Measurements from ENCODE around the gene PRSS12.
A peak's percentile ranks its signal among the peaks of the same experiment; 100 is the strongest.

The PRSS12 gene

DNA sequence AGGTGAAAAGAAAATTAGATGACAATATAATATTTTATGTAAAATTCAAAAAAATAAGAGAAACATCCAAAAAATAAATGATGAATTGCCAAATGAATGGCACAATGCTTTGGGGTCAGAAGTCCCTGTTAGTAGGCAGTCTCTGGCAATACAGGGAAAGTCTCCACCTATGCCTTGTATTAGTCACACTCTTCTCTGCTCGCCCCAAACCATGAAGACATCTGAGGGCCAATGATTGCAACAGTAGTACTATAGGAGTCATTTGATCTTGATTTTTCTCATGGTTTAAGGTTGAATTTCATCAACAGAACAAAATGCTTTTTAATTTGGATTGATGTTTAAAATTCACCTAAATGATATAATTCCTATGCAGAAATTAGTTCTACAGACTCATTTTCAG is 3.9 kb upstream of the PRSS12 start:
- DNase-seq, result no peak

DNA sequence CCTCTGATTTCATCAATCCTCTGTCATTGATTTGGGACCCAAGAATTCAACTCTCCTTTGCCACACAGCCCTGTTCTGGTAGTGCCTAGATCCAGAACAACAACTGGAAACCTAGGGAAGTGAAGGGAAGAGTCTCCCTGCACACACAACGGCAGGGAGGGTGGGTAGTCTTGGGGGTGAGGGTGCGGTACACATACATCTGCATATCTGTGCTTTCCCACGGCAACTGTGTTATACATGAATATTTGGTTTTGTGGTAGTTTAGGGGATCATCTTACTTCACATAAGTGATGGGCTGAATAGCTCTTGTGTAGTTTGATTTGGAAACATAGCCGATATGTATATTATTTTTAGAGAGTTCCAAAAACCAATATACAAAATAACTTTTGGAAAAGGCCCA is 3.3 kb upstream of the PRSS12 start:
- DNase-seq, result no peak

GRCh38 chr4:118354913-118355312 is 2.1 kb upstream of the PRSS12 start:
- DNase-seq, result no peak

GRCh38 chr4:118353534-118354030 is 779 bp upstream of the PRSS12 start:
- no peak for DNase-seq

- DNase-seq, result peak; percentile 5 to 7
Observed at GRCh38 chr4:118351851-118352827, 664 bp downstream of the PRSS12 start.

- DNase-seq, result no peak
Observed at GRCh38 chr4:118350961-118351360, 1.8 kb downstream of the PRSS12 start.

DNA sequence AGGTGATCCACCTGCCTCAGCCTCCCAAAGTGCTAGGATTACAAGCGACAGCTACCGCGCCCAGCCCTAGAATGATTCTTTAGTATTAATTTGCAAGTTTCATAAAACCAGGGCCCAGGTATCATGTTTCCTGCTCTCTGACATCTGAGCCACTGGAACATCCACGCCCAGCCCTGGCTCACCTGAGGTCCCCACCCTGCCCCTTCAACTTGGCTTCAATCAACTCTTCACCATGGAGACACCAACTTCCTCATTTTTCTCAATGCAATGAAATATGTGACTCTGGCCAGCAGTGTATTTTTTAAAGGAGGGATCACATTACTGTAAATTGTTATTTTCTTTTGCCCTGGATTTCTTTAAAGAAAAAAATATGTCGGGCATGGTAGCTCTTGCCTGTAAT is 3.9 kb downstream of the PRSS12 start:
- DNase-seq, result no peak

GRCh38 chr4:118346495-118346894 is 6.3 kb downstream of the PRSS12 start:
- no peak for DNase-seq

GRCh38 chr4:118345813-118346212 is 7.0 kb downstream of the PRSS12 start:
- no peak for DNase-seq

- DNase-seq, result no peak
Observed at GRCh38 chr4:118344801-118345200, 8.0 kb downstream of the PRSS12 start.

GRCh38 chr4:118343501-118343900 is 9.3 kb downstream of the PRSS12 start:
- no peak for DNase-seq

DNA sequence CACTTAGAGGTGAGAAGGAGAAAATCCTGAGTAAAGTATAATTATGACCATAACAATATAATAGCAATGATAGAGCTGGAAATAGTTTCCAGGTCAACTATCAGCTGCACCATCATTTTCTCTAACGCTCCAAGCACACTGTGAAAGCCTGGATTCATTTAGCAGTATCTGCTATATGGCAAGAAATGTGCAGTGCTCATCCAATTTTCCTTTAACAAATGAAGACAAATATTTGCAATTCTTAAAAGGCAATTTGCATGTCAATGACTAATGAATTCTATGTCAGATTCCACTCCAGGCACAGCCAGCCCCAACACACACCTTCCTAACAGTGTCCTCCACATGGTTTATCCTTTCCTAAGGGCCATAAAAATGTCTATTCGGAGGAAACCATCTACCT is 12.7 kb downstream of the PRSS12 start:
- no peak for DNase-seq

- no peak for DNase-seq
Observed at GRCh38 chr4:118338981-118339765, 13.6 kb downstream of the PRSS12 start.

DNA sequence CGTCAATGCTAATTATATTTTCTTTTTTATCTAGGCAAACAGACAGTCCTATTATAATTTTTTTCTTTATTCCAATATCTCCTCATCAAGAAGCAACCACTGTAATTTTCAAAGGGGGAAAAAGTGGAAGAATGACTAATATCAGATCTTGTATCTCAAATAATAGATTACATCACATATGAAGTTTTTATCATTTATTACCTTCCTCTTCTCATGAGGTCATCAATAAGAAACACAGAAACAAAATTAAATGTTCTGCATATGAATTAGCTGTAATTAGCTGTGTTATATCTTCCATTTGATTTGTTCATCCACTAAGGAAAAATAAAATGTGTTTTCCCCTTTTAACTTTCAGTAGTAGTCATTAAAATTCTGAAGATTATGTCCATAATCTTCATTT is 14.3 kb downstream of the PRSS12 start:
- no peak for DNase-seq

DNA sequence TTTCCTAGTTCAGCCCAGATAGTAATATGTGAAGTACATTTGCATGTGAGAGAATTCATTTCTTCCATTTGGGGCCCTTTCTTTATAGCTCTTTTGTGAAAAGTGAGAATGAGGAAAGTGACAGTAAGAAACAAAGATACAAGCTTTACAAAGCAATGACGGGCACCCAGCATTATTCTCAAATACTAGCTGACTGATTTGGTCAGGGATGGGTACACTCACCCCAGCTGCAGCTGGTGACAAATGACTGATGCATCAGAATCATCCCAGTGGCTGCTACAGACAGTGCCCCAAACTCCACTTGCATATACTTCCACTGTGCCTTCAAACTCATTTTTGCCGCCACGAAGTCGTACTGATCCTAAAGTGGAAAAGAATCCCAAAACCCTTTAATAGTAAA is 14.8 kb downstream of the PRSS12 start:
- DNase-seq, result no peak

DNA sequence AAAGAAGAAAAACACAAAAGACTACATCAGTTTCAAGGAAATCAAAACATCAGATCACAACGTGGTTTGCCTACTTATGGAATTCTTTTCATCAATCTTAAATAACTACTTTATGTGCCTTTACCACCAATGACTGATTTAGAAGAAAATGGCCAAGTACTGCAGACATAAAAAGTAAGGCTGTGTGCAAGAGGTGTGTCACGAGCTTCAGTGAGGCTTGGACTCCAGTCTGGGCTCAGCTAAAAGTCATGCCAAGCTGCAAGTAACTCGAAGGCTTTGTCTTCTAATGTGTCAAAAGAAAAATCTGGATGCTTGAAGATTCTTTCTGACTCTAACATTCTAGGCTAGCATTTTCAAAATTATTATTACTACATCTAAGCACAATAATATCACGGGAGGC is 17.0 kb downstream of the PRSS12 start:
- DNase-seq, result no peak

DNA sequence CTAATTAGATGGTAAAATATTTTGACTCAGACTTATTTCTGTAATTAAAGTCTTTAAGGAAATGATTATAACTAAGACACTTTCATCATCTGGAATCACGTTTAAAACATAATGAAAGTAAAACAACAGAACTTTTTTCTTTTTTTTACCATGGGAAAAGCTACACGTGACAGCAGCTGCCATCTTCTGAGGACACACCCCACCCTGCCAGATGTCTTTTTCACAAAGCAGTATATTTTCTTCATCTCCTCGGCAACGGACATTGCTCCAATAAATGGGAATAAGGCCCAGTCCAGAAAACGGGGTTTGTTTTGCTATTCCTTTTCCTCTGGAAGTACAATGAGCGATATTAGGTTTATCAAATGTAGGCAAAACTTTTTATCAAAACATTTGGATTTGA is 17.5 kb downstream of the PRSS12 start:
- no peak for DNase-seq

DNA sequence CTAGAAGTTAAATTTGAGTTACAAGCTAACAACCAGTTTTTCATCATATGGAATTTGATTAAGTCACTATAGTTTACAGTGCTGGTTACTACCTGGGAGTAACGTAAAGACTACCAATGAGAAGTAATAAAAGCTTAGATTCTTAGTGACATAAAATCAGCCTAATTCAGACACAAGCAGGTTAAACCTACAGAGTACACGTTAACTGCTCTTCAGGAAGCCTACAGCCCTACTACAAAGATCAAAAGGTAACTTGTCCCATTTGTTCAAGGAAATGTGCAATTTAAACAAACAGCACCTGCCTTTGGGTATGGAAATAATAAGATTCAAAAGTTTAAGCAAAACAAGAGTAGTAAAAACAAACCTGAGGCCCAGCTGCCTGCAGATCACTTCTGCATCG is 21.5 kb downstream of the PRSS12 start:
- no peak for DNase-seq

DNA sequence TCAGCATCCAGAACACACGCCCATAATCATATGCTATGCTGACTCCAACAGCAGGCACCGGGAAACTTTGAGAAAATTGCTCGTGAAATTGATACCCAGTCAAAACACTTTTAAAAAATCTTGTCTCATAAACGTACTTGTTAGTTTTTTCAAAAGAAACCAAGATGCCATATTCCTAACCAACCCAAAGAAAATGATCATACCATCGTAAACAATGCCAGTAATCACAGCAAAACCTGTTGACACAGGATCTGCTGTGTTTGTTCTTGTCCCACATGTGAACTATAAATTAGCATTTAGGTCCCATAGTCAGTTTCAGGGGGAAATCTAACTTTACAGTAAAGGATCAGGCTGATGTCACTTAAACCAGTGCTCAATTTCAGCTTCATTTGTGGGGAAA is 23.0 kb downstream of the PRSS12 start:
- no peak for DNase-seq

- no peak for DNase-seq
Observed at GRCh38 chr4:118327554-118328241, 25.1 kb downstream of the PRSS12 start.

DNA sequence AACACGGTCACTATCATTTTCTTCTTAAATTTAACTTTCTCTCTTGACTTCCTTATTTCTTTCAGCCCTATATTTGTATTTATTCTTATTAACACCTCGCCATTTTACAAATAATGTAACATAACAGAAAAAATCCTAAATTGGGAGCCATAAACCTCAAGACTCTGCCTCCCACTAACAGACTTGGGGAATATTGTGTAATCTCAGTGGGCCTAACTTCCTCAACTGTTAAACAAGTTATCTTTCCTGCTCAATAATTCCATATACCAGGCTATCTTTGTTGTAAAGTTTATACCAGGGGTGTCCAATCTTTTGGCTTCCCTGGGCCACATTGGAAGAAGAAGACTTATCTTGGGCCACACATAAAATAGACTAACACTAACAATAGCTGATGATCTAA is 26.2 kb downstream of the PRSS12 start:
- DNase-seq, result no peak

DNA sequence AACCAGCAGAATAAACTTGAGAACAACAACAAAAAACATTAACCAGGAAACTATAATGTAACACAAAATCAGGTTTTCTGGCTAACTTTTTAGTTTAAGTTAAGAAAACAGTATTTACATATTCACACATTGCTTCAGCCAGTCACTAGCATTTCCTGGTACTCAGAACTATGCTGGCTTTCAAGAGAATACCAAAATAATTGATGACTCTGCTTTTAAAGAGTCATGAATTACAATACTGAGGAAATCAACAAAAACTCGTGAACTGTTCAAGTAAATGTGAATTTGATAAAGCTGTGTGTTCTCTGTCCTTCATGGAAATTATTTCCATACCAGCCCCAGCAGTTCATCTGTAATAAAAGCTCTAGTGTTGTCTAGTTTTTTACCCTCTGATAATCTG is 27.4 kb downstream of the PRSS12 start:
- no peak for DNase-seq

DNA sequence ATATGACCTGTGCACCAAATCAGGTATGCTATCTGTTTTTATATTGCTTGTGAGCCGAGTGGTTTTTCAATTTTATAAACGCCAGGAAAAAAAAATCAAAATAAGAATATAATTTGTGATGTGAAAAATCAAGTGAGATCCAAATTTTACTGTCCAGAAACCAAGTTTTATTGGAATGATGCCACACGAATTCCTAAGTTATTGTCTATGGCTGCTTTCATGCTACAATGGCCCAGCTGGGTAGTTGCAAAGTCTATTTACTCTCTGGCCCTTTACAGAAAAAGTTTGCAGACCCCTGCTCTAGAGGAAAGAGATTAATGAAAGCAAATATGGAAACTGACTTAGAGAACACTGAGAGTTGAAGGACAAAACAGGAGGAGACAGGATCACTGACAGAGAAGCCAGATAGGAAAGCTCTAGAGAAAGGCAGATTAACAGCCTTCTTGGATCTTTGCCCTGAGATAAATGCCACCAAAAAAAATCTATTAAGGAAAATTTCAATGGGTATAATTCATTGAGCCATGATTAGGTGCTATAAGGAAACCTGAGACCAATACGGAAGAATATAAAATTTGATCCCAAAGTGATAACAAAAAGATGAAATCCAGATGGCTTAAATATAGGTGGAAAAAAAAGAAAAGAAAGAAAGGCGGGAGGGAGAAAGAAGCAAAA is 29.8 kb downstream of the PRSS12 start:
- DNase-seq, result no peak

Measured in activated CD4-positive, alpha-beta T cell treated with anti-CD3 and anti-CD28 coated beads, Interleukin-2, amount 50 U/mL, for 48 hours (primary cell).